Cortex of kidney (tissue), 1 donor: Measurements from ENCODE around the gene KIAA1671.
A peak's percentile ranks its signal among the peaks of the same experiment; 100 is the strongest.
"Not testable (repeated sequence)": the region's sequence is repeated elsewhere in the genome, so short reads cannot be mapped to it uniquely, and the experiment has no call there.

Experiments used
- DNase-seq: peaks from one replicate; lab custom pipeline; 2025; lab: John Stamatoyannopoulos, UW

The KIAA1671 gene

DNA sequence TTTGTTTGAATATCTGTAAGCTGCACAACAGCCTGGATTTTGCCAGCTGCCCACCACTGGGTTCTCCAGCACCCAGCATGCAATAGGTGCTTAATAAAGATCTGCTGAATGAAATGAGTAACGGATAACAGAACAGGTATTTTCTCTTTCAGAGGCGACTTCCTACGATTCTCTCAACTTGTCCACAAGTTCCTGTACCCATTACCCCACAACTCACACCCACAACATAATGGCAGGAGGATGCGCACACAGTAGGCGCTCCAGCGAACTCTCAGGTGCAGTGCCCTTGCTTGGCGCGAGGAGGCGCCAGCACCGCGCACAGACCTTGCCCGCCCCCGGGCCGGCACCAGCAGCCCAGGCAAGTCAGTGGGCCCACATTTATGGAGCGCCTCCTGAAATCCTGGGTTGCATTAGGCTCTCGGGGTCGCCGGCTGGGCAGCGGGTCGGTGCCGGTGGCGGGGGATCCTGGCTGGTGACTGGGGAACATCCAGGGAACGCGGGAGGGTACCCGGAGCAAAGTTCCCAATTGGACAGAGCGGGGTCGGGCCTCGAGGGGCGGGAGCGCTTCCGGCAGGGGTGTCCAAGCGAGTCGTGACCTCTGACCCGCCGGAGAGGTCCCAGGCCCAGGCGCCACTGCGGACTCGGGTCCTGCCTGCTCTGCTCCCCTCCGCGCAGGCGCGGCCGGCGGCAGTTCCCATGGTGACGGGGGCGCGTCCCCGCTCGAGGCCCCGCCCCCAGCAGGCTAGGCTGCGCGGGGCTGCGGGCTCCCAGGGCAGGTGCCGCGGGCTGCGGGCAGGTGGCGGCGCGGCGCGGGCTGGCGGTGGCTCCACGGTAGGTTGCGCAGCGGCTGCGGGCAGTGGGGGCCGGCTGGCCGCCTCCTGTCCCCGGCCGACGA is at the start of gene KIAA1671:
TSS of gene KIAA1671 (plus strand) at position 775 of the 895 bp plus-strand sequence. CDS start 75,284 bp downstream, outside the sequence.
- peak; percentile 64 for DNase-seq

DNA sequence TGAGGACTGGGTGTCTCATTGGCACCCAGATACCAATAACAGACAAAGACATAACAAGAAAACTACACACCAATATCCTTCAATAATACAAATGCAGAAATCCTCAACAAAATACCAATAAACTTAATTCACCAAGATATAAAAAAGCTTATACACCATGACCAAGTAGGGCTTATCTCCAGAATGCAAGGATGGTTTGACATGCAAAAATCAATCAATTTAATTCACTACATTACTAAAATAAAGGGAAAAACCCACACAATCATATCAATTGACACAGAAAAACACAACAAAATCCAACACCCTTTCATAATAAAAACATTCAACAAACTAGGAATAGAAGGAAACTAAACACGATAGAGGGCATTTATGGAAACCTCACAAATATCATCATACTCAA is 46.6 kb upstream of the KIAA1671 start:
- DNase-seq = no peak

DNA sequence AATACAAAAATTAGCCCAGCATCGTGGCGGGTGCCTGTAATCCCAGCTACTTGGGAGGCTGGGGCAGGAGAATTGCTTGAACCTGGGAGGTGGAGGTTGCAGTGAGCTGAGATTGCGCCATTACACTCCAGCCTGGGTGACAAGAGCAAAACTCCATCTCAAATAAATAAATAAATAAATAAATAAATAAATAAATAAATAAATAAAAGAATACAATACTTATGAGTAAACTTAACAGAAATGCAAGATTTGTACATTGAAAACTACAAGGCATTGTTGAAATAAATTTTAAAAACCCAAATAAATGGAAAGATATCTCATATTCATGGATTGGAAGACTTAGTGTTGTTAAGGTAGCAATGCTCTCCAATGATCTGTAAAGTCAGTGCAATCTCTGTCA is 45.4 kb upstream of the KIAA1671 start:
- DNase-seq = not testable (repeated sequence)

DNA sequence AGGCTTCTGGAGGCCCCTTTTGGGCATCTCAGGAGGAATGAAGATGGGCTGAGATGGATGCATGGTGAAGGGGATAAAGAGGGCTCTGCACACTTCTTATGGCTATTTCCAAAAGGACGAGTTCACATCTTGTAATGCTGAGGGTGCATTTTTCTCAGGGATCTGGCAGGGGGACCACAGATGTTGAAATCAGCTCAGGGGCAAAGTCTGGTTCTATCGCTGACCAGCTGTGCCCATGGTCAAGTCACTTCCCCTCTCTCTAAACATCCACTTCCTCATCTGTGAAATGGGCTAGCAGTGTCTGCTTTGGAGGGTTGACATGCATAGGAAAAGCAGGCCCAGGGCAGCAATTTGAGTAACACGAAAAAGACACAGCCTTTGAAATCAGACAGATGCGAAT is 32.5 kb upstream of the KIAA1671 start:
- DNase-seq = no peak

DNA sequence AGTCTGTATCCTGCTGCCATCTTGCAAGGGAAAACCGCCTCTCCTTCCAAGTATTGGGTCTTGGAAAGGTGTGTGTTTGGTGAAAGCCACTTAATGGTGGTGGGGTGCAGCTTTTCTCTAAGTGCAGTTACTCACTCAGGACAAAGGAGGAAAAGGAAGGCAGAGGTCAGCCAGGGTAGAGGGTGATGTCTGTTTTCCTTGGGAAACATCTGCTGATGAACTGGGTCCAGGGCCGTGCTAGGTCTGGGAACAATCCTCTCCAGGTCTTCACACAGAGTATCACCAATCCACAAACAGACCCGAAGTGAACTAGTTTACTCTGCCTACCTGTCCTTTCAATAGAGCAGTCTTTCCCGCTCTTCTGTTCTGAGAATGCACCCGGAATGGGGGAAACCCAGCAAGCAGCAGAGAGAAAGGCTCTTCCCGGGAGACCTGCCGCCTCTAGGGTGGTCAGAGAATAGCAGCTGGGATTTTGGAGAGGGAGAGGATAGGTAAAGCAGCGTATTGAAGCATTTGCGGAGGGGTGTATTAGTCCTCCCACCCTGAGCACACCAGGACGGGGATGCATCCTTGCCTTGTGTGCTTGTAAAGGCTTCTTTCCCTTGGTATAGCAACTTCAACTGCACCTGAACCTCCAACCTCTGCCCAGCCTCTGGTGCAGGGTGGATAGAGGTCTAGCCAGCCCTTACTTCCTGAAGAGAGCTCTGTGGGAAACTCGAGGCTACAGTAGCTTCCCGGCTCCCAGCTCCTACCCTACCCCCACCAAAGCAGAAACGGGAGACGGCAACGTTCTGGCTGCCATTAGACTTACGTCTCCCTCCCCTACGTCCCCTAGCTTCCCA is 26.7 kb upstream of the KIAA1671 start:
- no peak for DNase-seq

DNA sequence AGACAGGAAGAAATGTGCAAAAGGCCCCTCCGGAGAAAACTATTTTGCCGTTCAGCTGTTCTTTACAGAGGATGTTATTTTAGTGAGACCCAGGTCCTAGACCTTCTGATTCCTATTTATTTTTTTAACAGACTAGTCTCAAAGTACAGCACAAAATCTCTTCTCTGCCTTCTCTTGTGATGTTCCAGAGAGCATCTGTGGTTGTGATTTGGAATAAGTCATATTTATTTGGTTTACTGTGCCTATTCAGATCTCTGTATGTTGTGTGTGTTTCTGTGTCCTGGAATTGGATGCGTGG is 26.1 kb upstream of the KIAA1671 start:
- DNase-seq = no peak

DNA sequence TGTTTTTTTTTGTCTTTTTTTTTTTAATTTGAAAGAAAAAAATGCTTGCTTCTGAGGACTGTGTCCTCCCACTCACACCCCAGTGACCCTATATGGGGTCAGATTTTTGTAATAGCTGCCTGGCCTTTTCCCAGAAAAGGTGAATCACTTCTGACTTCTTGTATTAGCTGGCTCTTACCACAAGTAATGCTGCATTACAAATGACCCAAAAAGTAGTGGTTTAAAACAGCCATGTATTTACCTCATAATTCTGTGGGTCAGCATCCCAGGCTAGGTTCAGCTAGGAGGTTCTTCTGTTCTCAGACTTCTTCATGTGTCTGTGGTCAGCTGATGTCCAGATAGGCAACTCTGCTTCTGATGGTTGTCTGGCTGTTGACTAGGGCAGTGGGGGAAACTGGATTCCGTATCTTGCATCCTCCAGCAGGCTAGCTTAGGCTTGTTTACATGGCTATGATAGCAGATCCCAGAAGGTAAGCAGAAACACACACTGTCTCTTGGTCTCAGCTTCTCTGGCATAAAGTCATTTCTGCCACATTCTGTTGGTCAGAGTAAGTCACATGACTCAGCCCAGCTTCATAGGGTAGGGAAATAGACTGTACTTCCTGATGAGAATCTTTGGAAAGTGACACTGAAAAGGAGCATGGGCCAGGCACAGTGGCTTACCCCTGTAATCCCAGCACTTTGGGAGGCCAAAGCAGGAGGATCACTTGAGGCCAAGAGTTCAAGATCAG is 25.5 kb upstream of the KIAA1671 start:
- DNase-seq = no peak

DNA sequence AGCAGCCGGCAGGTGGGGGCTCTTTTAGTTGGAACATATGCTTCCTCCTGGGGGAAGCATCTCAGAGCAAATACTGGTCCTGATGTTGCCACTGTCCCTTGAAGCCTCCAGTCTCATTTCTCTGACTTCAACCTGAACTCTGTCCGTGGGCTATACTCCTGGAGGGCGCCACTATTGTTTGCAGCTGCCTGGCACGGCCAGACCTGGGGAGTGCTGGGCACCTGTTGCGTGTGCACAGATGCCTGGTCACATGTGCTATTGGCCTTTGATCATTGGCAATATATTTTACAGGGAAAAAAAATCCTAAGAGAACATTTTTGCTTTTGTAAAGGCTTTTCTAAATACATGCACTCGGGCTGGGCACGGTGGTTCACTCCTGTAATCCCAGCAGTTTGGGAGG is 24.2 kb upstream of the KIAA1671 start:
- no peak for DNase-seq

DNA sequence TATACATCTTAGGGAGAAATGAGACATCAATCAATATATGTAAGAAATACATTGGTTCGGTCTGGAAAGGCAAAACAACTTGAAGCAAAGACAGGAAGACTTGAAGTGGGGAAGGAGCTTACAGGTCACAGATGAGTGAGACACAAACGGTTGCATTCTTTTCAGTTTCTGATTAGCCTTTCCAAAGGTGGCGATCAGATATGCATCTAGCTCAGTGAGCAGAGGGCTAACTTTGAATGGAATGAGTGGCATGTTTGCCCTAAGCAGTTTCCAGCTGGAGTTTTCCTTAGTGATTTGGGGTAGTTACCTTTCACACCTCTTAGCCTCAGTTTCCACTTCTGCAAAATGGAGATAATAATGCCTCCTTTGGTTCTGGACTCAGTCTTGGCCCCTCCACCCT is 21.8 kb upstream of the KIAA1671 start:
- DNase-seq = no peak

DNA sequence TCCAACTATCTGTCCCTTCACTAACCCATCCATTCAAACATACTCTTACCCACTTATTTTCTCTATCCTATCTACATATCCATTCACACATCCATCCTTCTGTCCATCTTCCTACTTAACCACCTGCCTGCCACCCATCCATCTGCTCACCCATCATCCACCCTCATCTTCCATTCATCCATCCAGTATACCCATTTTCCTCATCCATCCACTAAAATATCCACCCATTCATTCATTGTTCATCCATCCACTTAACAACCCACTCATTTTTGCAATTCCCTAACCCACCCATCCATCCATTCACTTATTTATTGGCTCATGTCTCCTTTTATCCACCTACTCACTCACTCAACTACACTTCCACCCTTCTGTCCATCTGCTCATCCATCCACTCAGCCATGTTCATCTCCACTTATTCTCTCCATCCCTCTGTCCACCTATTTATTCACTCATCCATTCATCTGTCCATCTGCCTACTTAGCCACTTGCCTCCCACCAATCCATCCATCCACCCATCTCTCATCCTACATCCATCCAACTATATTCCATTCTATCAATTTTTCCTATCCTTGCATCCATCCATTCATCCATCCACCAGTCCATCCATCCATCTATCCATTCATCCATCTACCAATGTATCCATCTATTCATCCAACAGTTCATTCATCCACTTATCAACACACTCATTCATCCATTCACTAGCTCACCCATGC is 16.6 kb upstream of the KIAA1671 start:
- no peak for DNase-seq

DNA sequence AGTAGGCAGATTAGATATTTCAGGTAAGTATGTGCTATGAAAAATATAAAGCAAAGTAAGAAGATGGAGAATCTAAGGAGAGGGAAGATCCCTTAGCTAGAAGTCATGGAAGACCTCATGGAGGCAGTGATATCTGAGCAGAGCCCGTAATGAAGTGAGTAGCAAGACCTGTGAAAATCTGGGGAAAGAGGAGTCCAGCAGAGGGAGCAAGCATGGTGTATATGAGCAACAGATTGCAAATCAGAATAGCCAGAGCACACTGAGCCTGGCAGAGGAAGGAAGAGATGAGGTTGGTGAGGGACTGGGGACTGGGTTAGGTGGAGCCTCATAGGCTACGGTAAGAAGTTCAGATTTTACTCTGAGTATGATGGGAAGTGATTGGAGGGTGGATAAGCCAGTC is 15.4 kb upstream of the KIAA1671 start:
- no peak for DNase-seq

DNA sequence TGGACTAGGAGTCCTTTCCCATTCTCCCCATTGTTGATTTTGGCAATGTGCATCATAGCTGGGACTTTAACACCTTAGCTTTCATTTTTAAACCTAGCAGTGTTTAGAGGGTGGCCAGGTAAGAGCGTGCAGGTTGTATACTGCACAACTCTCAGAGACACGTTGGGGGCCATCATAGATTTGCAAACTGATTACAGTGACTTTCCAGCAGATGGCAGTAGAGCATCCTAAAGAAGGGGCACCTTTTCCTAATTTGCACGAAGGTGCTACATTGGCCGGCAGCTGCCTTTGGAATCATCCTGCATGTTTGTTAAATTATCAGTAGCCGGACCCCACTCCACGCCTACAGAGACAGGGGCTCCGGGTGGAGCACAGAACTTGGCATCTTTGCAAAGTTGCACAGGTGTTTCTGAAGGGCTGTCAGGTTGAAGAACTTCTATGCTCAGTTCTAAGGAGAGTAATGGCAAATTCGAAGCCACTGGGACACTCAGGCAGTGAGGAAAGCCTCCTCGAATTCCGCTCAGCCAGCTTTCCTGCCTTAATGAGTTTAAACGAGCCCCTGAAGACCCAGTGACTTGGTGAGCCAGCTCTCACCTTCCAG is 13.7 kb upstream of the KIAA1671 start:
- no peak for DNase-seq

DNA sequence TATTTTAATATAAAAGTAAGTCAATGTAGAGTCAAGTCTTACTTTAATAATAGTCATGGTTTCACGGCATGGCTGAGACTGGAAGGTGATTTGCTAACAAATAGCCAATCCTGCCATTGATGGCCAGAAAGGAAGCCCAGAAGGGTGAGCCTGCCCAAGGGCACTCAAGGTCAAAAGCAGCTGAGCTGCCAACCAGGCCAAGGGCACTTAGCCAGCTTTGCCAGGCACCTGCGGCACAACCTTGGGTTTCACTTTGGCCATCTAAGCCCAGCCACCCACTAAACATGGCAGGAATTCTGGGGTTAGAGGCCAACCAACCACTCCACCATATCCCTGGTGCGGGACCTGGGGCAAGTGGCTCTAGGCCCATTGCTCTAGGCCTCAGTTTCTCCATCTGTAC is 10.2 kb upstream of the KIAA1671 start:
- no peak for DNase-seq

DNA sequence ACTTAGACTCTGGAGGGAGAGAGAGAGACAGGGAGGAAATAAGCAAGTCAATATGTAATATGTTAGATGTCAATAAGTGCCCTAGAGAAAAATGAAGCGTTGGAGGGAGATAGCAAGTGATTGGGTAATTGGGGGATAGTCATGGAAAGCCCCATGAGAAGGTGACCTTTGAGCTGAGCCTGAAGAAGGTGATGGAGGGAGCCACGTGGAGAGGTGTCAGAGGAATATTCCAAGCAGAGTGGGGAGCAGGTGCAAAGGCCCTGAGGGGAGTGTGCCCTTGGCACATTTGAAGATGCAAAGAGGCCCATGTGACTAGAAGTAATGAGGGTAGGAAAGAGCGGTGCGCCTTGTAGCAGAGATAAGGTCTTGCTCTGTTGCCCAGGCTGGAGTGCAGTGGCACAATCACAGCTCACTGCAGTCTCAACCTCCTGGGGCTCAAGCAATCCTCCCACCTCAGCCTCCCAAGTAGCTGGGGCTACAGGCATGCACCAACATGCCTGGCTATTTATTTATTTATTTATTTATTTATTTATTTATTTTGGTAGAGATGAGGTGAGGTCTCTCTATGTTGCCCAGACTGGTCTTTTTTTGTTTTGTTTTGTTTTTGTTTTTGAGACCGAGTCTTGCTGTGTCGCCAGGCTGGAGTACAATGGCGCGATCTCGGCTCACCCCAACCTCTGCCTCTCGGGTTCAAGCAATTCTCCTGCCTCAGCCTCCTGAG is 8.1 kb upstream of the KIAA1671 start:
- no peak for DNase-seq

DNA sequence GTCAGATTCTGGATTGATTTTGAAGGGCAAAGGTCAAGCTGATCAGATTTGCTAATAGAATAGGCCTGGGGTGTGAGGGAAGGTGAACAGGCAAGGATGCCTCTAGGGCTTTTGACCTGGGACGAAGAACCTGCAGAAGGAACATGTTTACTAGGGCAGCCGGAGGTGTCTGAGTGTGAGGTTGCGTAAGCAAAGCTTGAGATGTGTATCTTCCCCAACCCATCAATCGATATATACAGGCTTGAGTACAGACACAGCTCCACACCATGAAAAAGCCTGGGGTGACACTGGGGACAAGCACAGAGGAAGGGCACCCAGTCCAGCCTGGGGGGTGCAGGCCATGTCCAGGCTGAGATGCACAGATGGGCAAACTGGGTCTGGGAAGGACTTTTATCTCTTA is 7.1 kb upstream of the KIAA1671 start:
- no peak for DNase-seq

DNA sequence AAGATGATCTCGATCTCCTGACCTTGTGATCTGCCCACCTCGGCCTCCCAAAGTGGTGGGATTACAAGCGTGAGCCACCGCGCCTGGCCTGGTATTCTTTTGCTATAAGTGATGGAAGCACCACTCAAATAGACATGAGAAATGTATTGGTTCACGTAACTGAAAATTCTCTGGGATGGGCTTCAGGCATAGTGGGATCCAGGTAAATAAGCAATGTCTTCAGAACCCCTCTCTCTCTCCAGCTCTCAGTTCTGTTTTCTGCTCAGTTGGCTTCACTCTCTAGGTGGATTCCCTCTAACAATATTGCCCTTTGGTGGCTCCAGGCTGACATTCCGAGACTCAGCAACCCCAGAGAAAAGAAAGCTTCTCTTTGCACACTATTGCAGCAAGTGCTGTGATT is 5.1 kb upstream of the KIAA1671 start:
- no peak for DNase-seq

DNA sequence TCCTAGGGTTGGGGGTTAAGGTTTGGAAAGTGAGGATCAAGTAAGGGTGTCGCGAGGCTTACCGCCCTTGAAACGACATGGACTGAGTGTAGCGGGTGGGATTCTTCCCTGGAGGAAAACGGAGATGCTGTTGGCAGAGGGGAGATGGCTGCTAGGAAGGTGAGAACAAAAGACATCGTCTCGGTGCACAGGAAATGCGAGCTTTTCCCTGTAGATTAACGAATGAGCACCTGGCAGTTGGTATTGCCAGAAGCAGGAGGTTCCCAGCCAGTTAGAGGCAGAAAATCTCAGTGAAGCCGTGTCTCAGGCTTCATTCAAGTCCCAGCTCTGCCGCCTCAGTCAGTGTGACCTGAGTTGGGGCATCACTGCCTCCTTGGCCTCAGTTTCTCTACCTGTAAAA is 4.6 kb upstream of the KIAA1671 start:
- DNase-seq = no peak

DNA sequence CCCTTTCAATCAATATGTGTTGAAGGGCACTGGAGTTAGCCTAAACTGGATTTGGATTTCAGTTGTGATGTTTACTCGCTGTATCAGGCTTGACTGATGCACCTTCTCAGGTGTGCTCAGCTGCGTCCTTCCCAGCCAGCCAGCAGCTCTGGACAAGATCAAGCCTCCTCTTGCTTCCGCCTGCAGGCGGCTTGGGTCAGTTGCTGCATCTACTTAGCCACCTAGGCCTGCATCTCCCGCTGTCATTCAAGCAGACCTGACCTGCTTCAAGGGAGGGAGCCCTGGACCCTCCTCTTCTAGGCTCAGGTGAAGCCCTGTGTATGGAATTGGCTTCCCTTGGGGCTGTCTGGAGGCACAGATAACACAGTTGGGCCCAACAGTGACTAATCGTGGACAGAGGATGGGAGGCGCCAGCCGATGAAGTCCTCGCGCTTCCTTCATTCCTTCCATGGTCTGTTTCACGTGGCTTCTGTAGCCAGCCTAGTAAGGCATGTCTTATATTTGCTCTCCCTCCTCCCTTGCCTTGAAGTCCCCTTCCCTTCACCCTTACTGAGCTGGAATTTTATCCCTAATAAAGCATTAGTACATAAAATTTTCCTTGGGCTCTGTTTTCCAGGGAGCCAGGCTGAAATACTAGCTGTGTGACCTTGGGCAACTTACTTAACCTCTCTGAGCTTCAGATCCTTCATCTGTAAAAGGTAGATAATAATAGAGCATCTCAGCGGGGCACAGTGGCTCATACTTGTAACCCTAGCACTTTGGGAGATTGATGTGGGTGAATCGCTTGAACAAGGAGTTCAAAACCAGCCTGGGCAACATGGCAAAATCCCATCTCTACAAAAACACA is 3.9 kb upstream of the KIAA1671 start:
- DNase-seq = no peak

DNA sequence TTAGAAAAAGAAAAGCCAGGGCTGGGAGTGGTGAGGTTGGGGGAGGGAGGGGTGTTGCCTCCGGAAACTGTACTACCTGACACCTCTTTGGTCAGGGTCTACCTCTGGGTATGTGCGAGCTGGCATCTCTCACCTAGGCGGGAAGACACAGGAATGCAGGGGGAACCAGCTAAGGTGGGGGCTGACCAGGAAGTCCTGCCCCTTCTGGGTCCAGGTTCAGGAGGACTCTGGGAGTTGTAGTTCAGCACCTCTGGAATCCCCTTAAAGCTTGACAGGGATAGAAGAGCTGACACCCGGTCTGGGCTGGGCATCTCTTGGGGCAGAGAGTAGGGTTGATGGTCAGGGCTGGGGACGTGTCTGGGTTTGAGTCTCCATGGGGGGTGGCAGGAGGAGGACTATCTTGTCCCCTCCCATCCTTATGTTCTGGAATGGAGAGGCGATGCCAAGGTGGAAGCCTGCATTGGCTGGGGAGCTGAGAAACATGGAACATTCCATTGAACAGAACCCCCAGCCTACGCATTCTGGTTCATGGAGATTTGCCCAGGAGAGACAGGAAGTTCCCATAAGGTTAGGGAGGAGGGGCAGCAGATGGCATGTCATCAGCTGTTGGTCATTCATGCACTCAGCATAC is 2.1 kb upstream of the KIAA1671 start:
- DNase-seq = no peak
